IMR-90 (cell line): ENCODE data around the gene TSPO.

ENCODE experiments used
- MXI1 ChIP-seq: IDR thresholded peaks from 2 replicates; pipeline ENCODE4 v1.6.1; 2012; ENCODE audit warnings: low read depth, mild to moderate bottlenecking, low read length, moderate library complexity, borderline replicate concordance
- TF ChIP-seq, protein P1 (sequence below): conservative IDR thresholded peaks from 2 replicates; pipeline ENCODE4 v1.5.1; 2012; ENCODE audit warnings: mild to moderate bottlenecking, low read depth, low read length, improper control_type of control experiment

- peak; percentile 69; the same call in 1 of the 2 replicates for TF ChIP-seq MXI1
- TF ChIP-seq, protein P1, sequence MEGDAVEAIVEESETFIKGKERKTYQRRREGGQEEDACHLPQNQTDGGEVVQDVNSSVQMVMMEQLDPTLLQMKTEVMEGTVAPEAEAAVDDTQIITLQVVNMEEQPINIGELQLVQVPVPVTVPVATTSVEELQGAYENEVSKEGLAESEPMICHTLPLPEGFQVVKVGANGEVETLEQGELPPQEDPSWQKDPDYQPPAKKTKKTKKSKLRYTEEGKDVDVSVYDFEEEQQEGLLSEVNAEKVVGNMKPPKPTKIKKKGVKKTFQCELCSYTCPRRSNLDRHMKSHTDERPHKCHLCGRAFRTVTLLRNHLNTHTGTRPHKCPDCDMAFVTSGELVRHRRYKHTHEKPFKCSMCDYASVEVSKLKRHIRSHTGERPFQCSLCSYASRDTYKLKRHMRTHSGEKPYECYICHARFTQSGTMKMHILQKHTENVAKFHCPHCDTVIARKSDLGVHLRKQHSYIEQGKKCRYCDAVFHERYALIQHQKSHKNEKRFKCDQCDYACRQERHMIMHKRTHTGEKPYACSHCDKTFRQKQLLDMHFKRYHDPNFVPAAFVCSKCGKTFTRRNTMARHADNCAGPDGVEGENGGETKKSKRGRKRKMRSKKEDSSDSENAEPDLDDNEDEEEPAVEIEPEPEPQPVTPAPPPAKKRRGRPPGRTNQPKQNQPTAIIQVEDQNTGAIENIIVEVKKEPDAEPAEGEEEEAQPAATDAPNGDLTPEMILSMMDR: no peak
Measured at GRCh38 chr22:43151251-43152002, at the start of gene TSPO.
